Measurements from ENCODE around the gene ATG13.

DNA sequence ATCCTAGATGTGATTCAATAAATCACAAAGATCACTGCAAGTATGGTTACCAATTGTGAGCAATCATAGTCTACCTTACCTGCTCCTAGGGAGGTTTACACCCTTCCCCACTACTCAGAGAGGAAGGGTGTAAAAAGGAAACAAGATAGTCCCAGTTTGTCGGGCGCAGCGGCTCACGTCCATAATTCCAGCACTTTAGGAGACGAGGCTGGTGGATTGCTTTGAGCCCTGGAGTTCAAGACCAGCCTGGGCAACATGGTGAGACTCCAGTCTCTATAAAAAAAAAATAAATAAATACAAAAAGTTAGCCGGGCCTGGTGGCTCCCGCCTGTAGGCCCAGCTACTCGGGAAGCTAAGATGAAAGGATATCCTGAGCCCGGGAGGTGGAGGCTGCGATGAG, 22.6 kb upstream of the ATG13 start:
- TF ChIP-seq, protein P1, sequence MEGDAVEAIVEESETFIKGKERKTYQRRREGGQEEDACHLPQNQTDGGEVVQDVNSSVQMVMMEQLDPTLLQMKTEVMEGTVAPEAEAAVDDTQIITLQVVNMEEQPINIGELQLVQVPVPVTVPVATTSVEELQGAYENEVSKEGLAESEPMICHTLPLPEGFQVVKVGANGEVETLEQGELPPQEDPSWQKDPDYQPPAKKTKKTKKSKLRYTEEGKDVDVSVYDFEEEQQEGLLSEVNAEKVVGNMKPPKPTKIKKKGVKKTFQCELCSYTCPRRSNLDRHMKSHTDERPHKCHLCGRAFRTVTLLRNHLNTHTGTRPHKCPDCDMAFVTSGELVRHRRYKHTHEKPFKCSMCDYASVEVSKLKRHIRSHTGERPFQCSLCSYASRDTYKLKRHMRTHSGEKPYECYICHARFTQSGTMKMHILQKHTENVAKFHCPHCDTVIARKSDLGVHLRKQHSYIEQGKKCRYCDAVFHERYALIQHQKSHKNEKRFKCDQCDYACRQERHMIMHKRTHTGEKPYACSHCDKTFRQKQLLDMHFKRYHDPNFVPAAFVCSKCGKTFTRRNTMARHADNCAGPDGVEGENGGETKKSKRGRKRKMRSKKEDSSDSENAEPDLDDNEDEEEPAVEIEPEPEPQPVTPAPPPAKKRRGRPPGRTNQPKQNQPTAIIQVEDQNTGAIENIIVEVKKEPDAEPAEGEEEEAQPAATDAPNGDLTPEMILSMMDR (IDR thresholded peaks at IDR 0.05): no peak
- TF ChIP-seq POLR2AphosphoS5 (IDR thresholded peaks at IDR 0.05) (no peak), POLR2A (IDR thresholded peaks at IDR 0.05) (no peak)
